COLO668 (cell line): Measurements from ENCODE around the gene KLK1.

Source experiments
- DNase-seq: peaks from one replicate; lab custom pipeline; 2025; ENCODE audit not compliant: unreplicated experiment; lab: John Stamatoyannopoulos, UW

KLK1 gene

GRCh38 chr19:50836543-50837195 is 13.1 kb upstream of the KLK1 start:
- DNase-seq = peak; percentile 69

- DNase-seq = peak; percentile 97
These were observed 12.4 kb upstream of the KLK1 start for GRCh38 chr19:50835785-50836542.

GRCh38 chr19:50835103-50835784 is 11.7 kb upstream of the KLK1 start:
- peak; percentile 61 for DNase-seq

- DNase-seq = no peak
These were observed 10.2 kb upstream of the KLK1 start for GRCh38 chr19:50833802-50834167.

GRCh38 chr19:50833117-50833801 is 9.7 kb upstream of the KLK1 start, which contains the start of gene KLK15:
KLK15 (minus strand) TSS chr19:50833574; CDS start chr19:50831492, 2,082 bp downstream.
- DNase-seq = no peak

GRCh38 chr19:50832666-50833065 is 9.1 kb upstream of the KLK1 start:
- no peak for DNase-seq

GRCh38 chr19:50831026-50831396 is 7.4 kb upstream of the KLK1 start:
- DNase-seq = no peak

GRCh38 chr19:50830266-50831025 is 6.9 kb upstream of the KLK1 start:
- peak; percentile 48 for DNase-seq

- DNase-seq = no peak
These were observed 6.2 kb upstream of the KLK1 start for GRCh38 chr19:50829801-50830200.

GRCh38 chr19:50827476-50827875 is 3.9 kb upstream of the KLK1 start:
- no peak for DNase-seq

- no peak for DNase-seq
These were observed 3.1 kb upstream of the KLK1 start for GRCh38 chr19:50826492-50827240.

GRCh38 chr19:50822661-50823208 is 852 bp downstream of the KLK1 start:
- no peak for DNase-seq

GRCh38 chr19:50821622-50822021 is 2.0 kb downstream of the KLK1 start:
- no peak for DNase-seq

GRCh38 chr19:50821248-50821612 is 2.4 kb downstream of the KLK1 start:
- DNase-seq = no peak

GRCh38 chr19:50820549-50821247 is 2.9 kb downstream of the KLK1 start:
- peak; percentile 42 for DNase-seq

- DNase-seq = peak; percentile 22
These were observed 3.5 kb downstream of the KLK1 start for GRCh38 chr19:50820086-50820485.

- DNase-seq = peak; percentile 8
These were observed 4.0 kb downstream of the KLK1 start for GRCh38 chr19:50819636-50820035.

- peak; percentile 85 for DNase-seq
These were observed 4.6 kb downstream of the KLK1 start for GRCh38 chr19:50818859-50819472.
